Natural killer cell treated with Interleukin-12 subunit alpha and Interleukin-12 subunit beta and Interleukin-15 and Interleukin-18, amount 100 ng/mL, for 72 hours (primary cell): ENCODE data around the gene ABLIM1. TPM values are rescaled to one million over a fixed set of nuclear protein-coding genes. Genes with fewer than 3 reads are reported as not detected.

Source experiments
- ATAC-seq, 2 donors: fragments of 150-1000 bp; cut with Tn5 transposase in 1 of 2; sonication (Bioruptor Pico), chemical (Tn5 transposase) in 1 of 2; 2 replicates each; pipeline ENCODE4 v1.10.0; 2021
- DNase-seq: peaks from one replicate; pipeline ENCODE4 v3.0.0; 2022; ENCODE audit warnings: low spot score
- H3K27ac Mint-ChIP-seq, 2 donors: 1 replicate in 1 of 2; 2 replicates in 1 of 2; pipeline ENCODE4 v1.8.0; 2022; ENCODE audit warnings: mixed read lengths in 2 of 2, mild to moderate bottlenecking in 1 of 2, moderate library complexity in 1 of 2
- H3K27me3 Mint-ChIP-seq, 2 donors: 1 replicate in 1 of 2; 2 replicates in 1 of 2; pipeline ENCODE4 v1.8.0; 2022; ENCODE audit warnings: mixed read lengths in 2 of 2
- H3K36me3 Mint-ChIP-seq: one replicate; pipeline ENCODE4 v1.8.0; 2022; ENCODE audit warnings: mixed read lengths
- H3K4me1 Mint-ChIP-seq, 2 donors: 1 replicate in 1 of 2; 2 replicates in 1 of 2; pipeline ENCODE4 v1.8.0; 2022; ENCODE audit warnings: low read depth in 2 of 2, mixed read lengths in 2 of 2, mild to moderate bottlenecking in 1 of 2
- H3K4me3 Mint-ChIP-seq: one replicate; pipeline ENCODE4 v1.8.0; 2022; ENCODE audit warnings: mixed read lengths
- H3K9me3 Mint-ChIP-seq: 2 replicates; pipeline ENCODE4 v1.8.0; 2022; ENCODE audit warnings: mixed read lengths
- total RNA-seq, 2 donors: library from RNA; stranded (reverse); gene quantifications; one replicate each; pipeline ENCODE4 v1.2.3, GENCODE V29; 2022

ABLIM1 gene
- total RNA-seq, 2 donors from 2014 or later, result 7.9 to 11.0 TPM

DNA sequence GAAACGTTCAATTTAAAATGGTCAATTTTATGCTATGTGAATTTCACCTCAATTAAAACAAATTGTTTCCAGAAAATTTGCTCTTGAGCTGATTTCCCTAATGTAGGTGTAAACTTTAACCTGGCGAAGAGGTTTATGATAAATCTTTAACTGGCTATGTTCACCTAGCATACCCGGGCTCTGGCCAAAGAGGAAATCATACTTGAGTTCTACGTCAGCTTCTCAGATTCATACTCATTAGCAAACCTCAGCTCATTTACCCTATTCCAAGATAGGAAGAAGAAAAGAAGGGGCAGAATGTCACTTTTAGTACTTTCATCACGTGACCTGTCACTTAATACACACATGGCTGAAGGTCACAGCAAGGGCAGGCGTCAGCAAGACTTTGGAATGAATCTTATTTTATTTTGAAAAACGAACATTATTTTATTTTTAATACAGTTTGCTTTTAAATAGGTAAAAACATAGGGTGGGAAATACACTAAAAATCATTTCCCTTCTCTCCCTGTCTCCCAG lies 97.0 kb downstream of the ABLIM1 start:
- Mint-ChIP-seq H3K4me1 (no peaks in the 10 kb centered on the region), H3K27ac (no peak overlapping the region), H3K9me3 (no peaks in the 10 kb centered on the region), H3K36me3 (peaks cover 7% of the 10 kb centered on the region), H3K27me3 (no peaks in the 10 kb centered on the region), H3K4me3 (no peak overlapping the region)
- no peak for DNase-seq
- ATAC-seq, result no peak

DNA sequence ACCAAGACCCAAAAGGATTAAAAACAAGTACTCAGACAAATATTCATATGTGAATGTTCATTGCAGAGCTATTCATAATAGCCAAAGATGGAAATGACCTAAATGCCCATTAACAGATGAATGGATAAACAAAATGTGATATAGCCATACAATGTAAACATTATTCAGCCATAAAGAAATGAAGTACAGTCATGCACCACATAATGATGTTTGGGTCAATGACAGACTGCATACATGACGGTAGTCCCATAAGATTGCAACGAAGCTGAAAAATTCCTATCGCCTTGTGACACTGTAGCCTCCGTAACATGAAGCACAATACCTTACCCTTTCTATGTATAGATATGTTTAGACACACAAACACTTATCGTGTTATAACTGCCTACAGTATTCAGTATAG lies 97.9 kb downstream of the ABLIM1 start:
- Mint-ChIP-seq H3K4me1 (no peaks in the 10 kb centered on the region), H3K27me3 (no peaks in the 10 kb centered on the region), H3K27ac (no peak overlapping the region), H3K4me3 (no peak overlapping the region), H3K9me3 (no peaks in the 10 kb centered on the region), H3K36me3 (peaks cover 7% of the 10 kb centered on the region)
- ATAC-seq (no peak), DNase-seq (no peak)

GRCh38 chr10:114559636-114560035 lies 98.4 kb downstream of the ABLIM1 start:
- ATAC-seq, result no peak
- Mint-ChIP-seq H3K9me3 (no peaks in the 10 kb centered on the region), H3K36me3 (peaks cover 7% of the 10 kb centered on the region), H3K4me3 (no peak overlapping the region), H3K4me1 (no peaks in the 10 kb centered on the region), H3K27ac (no peak overlapping the region), H3K27me3 (no peaks in the 10 kb centered on the region)
- no peak for DNase-seq

GRCh38 chr10:114557854-114558253 lies 100.2 kb downstream of the ABLIM1 start:
- Mint-ChIP-seq H3K27ac (no peak overlapping the region), H3K9me3 (no peaks in the 10 kb centered on the region), H3K4me1 (no peaks in the 10 kb centered on the region), H3K36me3 (peaks cover 7% of the 10 kb centered on the region), H3K27me3 (no peaks in the 10 kb centered on the region), H3K4me3 (no peak overlapping the region)
- ATAC-seq, result no peak
- no peak for DNase-seq

GRCh38 chr10:114556236-114557122 lies 101.6 kb downstream of the ABLIM1 start:
- no peak for ATAC-seq
- H3K4me1 Mint-ChIP-seq, result no peaks in the 10 kb centered on the region
- H3K9me3 Mint-ChIP-seq, result no peaks in the 10 kb centered on the region
- H3K27me3 Mint-ChIP-seq, result no peaks in the 10 kb centered on the region
- peaks cover 7% of the 10 kb centered on the region for H3K36me3 Mint-ChIP-seq
- H3K4me3 Mint-ChIP-seq, result no peak overlapping the region
- DNase-seq, result no peak
- no peak overlapping the region for H3K27ac Mint-ChIP-seq

DNA sequence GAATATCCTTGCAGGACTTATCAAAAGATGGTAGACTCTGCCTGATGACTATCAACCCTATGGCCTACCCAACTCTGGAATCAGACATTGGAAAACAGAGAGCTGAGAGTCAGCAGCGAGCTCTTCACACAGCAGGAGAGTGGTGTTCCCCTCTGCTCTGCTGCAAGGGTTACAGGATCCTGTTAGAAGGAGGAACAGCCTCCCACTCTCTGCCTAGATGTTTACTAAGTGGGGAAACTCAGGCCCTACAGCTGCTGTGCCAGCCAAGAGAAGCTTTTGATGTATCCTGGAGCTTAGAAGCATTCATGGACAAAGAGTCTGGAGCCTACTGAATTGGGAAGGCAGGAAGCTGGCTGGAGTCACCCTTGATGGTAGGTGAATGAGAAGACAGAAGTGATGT lies 104.6 kb downstream of the ABLIM1 start:
- peaks cover 7% of the 10 kb centered on the region for H3K36me3 Mint-ChIP-seq
- H3K27me3 Mint-ChIP-seq, result no peaks in the 10 kb centered on the region
- no peak for DNase-seq
- peak overlapping the region in 1 of 2 donors; percentile 31 for H3K27ac Mint-ChIP-seq
- no peaks in the 10 kb centered on the region for H3K9me3 Mint-ChIP-seq
- H3K4me1 Mint-ChIP-seq, result peaks cover 3 to 7% of the 10 kb centered on the region in 2 donors
- H3K4me3 Mint-ChIP-seq, result no peak overlapping the region
- no peak for ATAC-seq

DNA sequence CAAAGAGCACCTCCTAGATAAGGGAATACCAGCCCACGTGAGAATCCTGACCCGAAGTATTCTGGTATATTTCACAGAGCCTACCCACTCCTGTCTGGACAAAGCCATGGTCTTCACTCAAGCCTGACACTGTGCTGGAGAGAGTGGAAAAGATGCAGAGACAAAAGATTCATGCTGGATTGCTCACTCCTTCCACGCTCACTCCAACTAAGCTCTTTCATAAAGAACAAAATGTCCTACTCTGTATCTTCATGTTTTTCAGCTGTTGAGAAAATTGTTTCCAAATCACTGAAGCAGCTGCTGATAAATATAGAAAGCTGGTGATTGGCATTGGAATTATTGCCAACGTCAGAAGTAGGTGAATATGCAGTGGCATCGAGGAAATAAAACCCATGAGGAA lies 106.0 kb downstream of the ABLIM1 start:
- no peak for ATAC-seq
- H3K4me1 Mint-ChIP-seq, result peaks cover 11 to 21% of the 10 kb centered on the region in 2 donors
- DNase-seq, result no peak
- no peaks in the 10 kb centered on the region for H3K36me3 Mint-ChIP-seq
- no peak overlapping the region for H3K27ac Mint-ChIP-seq
- no peak overlapping the region for H3K4me3 Mint-ChIP-seq
- H3K27me3 Mint-ChIP-seq, result no peaks in the 10 kb centered on the region
- no peaks in the 10 kb centered on the region for H3K9me3 Mint-ChIP-seq

DNA sequence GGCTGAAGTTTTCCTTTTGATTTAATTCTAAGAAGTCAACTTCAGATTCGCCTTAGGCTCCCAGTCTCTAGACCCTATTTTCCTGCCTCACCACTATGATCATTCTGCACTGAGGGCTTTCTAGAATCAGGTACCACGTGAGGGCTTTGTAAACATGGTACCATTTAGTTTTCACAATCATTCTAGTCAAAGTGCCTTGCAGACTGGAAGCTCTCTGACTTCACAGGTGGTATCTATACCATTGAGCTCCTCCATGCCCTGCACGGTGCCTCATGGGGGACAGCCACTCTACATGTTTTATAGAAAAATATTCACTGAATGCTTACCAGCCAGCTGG lies 106.5 kb downstream of the ABLIM1 start:
- H3K27me3 Mint-ChIP-seq, result no peaks in the 10 kb centered on the region
- peaks cover 13 to 22% of the 10 kb centered on the region in 2 donors for H3K4me1 Mint-ChIP-seq
- H3K9me3 Mint-ChIP-seq, result no peaks in the 10 kb centered on the region
- DNase-seq (no peak), ATAC-seq (no peak)
- no peak overlapping the region for H3K4me3 Mint-ChIP-seq
- H3K36me3 Mint-ChIP-seq, result no peaks in the 10 kb centered on the region
- H3K27ac Mint-ChIP-seq, result no peak overlapping the region

GRCh38 chr10:114550756-114551635 lies 107.1 kb downstream of the ABLIM1 start:
- no peaks in the 10 kb centered on the region for H3K9me3 Mint-ChIP-seq
- H3K27ac Mint-ChIP-seq, result no peak overlapping the region
- no peaks in the 10 kb centered on the region for H3K36me3 Mint-ChIP-seq
- DNase-seq, result no peak
- no peak for ATAC-seq
- peaks cover 13 to 22% of the 10 kb centered on the region in 2 donors for H3K4me1 Mint-ChIP-seq
- H3K4me3 Mint-ChIP-seq, result no peak overlapping the region
- H3K27me3 Mint-ChIP-seq, result no peaks in the 10 kb centered on the region

DNA sequence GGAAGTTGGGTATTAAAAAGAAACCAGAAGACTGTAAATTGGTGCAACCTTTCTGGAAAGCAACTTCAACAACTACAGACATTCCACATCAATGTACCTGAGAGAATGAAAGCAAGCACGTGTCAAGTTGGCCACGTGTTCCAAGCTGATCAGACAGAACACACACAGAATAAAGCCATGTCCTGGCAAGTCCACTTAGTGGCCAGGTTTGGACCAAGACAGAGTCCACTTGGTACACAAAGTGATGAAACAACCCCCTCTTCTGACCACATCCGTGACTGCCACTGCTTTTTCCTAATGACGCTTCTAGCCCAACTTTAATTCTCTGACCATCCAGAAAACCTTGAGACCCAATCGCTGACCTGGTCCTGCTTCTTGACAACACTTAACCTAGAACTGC lies 109.4 kb downstream of the ABLIM1 start:
- Mint-ChIP-seq H3K4me1 (peaks cover 30 to 38% of the 10 kb centered on the region in 2 donors), H3K36me3 (no peaks in the 10 kb centered on the region), H3K27ac (no peak overlapping the region), H3K9me3 (no peaks in the 10 kb centered on the region), H3K4me3 (no peak overlapping the region), H3K27me3 (no peaks in the 10 kb centered on the region)
- DNase-seq, result no peak
- ATAC-seq, result no peak

GRCh38 chr10:114547514-114547913 lies 110.6 kb downstream of the ABLIM1 start:
- Mint-ChIP-seq H3K36me3 (no peaks in the 10 kb centered on the region), H3K4me1 (peaks cover 34 to 43% of the 10 kb centered on the region in 2 donors), H3K27ac (no peak overlapping the region), H3K27me3 (no peaks in the 10 kb centered on the region), H3K4me3 (peak overlapping the region; percentile 58), H3K9me3 (no peaks in the 10 kb centered on the region)
- no peak for ATAC-seq
- no peak for DNase-seq

DNA sequence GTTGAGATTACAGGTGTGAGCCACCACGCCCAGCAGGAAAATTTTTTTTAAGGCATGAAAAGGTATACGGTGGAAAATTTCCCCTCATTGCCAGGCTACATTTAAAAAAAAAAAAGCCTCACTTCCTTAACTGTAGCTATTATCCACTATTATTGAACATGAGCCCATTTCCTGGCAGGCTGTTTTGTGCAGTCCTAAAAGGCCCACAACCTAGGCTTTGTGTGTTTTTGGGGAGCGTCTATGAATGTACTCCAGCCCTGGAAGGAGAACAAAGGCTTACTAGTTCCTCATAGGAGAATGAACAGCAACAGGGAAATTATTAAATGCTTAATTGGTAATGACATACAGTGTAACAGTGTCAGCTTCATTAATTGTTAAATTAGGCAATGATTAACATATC lies 111.0 kb downstream of the ABLIM1 start:
- H3K4me1 Mint-ChIP-seq, result peaks cover 39 to 48% of the 10 kb centered on the region in 2 donors
- peak overlapping the region; percentile 58 for H3K4me3 Mint-ChIP-seq
- no peak for ATAC-seq

DNA sequence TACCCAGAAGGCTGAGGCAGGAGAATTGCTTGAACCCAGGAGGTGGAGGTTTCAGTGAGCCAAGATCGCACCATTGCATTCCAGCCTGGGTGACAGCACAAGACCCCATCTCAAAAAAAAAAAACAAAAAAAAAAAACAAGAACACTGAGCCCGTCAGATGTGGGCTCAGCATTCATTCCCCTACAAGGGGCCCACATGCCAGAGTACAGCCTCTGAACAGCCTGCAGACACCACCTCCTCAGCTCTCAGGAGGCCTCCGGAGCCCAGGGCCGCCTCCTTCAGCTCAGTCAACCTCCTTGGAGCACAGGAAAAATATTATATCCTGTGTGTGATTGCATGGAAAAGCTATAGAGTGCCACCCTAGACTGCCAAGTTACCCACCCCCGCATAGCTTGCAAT lies 112.3 kb downstream of the ABLIM1 start:
- Mint-ChIP-seq H3K4me1 (peaks cover 51 to 60% of the 10 kb centered on the region in 2 donors), H3K27me3 (no peaks in the 10 kb centered on the region), H3K36me3 (no peaks in the 10 kb centered on the region), H3K27ac (no peak overlapping the region), H3K4me3 (no peak overlapping the region), H3K9me3 (no peaks in the 10 kb centered on the region)
- DNase-seq (no peak), ATAC-seq (no peak)

More for the DNA sequence above, 111.0 kb downstream of the ABLIM1 start:
- DNase-seq, result no peak
- Mint-ChIP-seq H3K27me3 (no peaks in the 10 kb centered on the region), H3K9me3 (no peaks in the 10 kb centered on the region), H3K36me3 (no peaks in the 10 kb centered on the region), H3K27ac (no peak overlapping the region)

- Mint-ChIP-seq H3K4me1 (peaks cover 55 to 62% of the 10 kb centered on the region in 2 donors), H3K27me3 (no peaks in the 10 kb centered on the region), H3K4me3 (peak overlapping the region; percentile 53), H3K27ac (peak overlapping the region; percentile 49 to 70), H3K36me3 (no peaks in the 10 kb centered on the region), H3K9me3 (no peaks in the 10 kb centered on the region)
- ATAC-seq (no peak), DNase-seq (no peak)
These were observed 113.0 kb downstream of the ABLIM1 start for GRCh38 chr10:114545071-114545470.
